ENCODE measurements around the gene PAFAH1B1.
"Not testable (repeated sequence)": the region's sequence is repeated elsewhere in the genome, so short reads cannot be mapped to it uniquely, and the experiment has no call there.

Gene PAFAH1B1

DNA sequence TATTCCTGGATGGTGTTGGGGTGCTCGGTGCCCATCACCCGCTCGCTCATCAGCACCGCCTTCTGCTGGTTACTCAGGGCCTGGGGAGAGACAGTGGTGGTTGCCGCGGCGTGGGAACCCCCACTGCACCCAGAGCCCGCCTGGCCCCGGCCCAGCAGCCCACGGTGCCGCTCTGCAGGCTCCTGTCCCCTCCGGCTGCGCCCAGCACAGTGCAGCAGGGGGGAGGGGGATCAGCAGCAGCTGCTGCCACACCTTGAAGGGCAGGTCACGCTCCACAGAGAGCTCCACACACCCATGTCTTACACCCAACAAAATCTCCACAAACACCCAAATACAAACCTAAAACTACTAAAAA, 99.3 kb downstream of the PAFAH1B1 start:
- no peak overlapping the region for H3K4me3 ChIP-seq
- TF ChIP-seq, protein P1, sequence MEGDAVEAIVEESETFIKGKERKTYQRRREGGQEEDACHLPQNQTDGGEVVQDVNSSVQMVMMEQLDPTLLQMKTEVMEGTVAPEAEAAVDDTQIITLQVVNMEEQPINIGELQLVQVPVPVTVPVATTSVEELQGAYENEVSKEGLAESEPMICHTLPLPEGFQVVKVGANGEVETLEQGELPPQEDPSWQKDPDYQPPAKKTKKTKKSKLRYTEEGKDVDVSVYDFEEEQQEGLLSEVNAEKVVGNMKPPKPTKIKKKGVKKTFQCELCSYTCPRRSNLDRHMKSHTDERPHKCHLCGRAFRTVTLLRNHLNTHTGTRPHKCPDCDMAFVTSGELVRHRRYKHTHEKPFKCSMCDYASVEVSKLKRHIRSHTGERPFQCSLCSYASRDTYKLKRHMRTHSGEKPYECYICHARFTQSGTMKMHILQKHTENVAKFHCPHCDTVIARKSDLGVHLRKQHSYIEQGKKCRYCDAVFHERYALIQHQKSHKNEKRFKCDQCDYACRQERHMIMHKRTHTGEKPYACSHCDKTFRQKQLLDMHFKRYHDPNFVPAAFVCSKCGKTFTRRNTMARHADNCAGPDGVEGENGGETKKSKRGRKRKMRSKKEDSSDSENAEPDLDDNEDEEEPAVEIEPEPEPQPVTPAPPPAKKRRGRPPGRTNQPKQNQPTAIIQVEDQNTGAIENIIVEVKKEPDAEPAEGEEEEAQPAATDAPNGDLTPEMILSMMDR (IDR thresholded peaks at IDR 0.05): no peak
- no peak overlapping the region for H3K27ac ChIP-seq
- no peak for DNase-seq (ENCODE audit: low spot score)

DNA sequence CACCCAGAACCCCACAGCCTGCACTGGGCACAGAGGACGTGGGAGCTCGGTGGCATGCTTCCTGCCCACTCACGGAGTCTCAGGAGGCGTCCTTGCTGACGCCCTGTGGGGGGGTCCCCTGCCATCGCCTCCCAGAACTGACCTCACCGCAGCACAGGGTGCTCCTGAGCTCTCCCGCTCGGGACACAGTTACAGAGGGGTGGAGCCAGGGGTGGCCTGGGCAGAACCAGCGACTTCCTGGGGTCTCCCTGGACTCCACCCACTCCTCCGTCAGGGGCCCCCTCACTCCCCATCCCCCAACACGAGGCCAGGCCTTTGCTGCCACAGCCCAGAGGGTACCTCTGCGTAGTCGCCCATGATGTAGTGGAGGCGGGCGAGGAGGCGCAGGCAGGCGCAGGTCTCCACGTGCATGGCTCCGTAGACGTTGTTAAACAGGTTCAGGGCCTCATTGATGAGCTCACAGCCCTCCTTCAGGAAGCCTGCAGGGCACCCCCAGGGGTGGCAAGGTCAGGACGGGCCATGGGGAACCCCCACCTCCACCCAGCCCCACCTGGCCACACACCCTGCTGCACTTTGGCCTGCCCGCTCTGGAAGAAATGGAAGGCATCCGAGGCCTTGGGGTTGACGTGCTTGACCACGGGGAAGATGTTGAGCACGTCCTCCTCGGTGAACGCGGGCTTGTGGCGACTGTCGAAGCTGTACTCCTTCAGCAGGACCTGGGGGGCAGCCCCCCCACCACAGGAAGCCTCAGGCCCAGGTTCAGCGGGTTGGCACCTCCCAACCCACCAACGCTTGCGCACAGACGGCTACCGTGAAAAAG, 100.3 kb downstream of the PAFAH1B1 start:
- H3K27ac ChIP-seq: no peak overlapping the region
- peak; percentile 71 for DNase-seq (ENCODE audit: low spot score)
- no peak overlapping the region for H3K4me3 ChIP-seq
- TF ChIP-seq, protein P1 (IDR thresholded peaks at IDR 0.05): no peak

- Histone ChIP-seq H3K4me3 (no peak overlapping the region), H3K27ac (no peak overlapping the region)
- TF ChIP-seq, protein P1 (IDR thresholded peaks at IDR 0.05): no peak
- DNase-seq (ENCODE audit: low spot score): peak; percentile 58
Measured at GRCh38 chr17:2694381-2695242, 101.2 kb downstream of the PAFAH1B1 start.

GRCh38 chr17:2695243-2695960, 101.9 kb downstream of the PAFAH1B1 start:
- TF ChIP-seq, protein P1 (IDR thresholded peaks at IDR 0.05): no peak
- H3K27ac ChIP-seq: no peak overlapping the region
- peak; percentile 67 for DNase-seq (ENCODE audit: low spot score)
- H3K4me3 ChIP-seq: no peak overlapping the region

DNA sequence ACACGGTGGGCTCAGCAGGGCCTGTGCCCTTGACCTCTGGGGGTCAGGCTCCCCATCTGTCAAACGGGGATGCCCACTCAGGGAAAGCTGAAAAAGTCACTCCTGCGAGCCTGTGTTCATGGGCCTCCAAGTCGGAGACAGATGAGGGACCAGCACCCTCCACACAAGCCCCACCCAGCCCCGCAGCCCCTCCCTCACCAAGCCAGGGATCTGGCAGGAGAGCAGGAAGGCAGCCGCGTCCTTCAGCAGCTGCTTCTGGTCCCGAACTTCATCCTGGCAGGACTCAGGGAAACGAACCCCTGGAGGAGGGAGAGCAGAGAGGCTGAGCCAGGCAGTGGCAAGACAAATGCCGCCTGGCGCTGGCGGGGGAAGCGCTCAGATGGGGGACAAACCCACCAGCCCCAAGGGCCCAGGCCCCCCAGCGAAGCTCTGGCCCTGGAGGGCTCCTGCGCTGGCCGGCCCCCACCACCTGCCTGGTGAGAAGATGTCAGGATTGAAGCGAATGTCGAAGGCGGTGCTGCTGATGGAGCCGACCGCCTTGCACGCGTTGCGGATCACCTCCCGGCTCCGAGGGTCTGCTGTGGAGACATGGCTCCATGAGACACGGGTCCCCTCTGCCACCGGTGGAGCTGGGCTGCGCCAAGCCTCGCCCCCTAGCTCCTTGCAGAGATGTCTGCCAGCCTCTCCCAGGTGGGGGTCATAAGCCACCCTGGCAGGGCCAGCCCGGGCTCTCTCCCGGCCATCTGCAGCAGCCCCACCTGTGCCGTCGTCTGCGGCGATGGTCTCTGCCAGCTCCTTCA, 102.7 kb downstream of the PAFAH1B1 start:
- DNase-seq (ENCODE audit: low spot score): peak; percentile 65
- TF ChIP-seq, protein P1 (IDR thresholded peaks at IDR 0.05): no peak
- H3K4me3 ChIP-seq: no peak overlapping the region
- no peak overlapping the region for H3K27ac ChIP-seq

DNA sequence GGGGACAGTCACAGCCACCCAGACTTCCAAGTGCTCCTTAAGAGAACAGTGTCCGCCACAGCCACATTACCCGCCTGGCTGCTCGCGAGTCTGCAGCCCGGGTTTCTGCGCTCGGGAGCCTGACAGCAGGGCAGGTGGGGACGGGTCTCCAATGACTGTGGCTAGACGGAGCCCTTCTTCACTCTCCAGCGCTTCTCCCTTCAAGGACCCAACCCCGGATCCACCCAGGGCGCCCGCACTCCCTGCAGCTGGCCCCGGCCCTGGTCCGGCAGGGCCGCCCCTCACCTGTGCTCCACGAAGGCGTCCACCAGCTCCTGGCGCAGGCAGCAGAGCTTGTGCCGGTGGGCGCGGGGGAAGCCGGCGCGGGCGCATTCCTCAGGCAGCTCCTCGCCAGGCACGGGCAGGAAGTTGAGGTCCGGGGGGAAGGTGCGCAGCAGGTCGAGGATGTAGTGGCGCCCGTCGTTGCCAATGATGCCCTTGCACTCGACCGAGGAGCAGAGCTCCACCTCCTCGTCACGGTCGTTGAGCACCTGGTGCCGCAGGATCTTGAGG, 104.2 kb downstream of the PAFAH1B1 start:
- TF ChIP-seq, protein P1 (IDR thresholded peaks at IDR 0.05): no peak
- H3K4me3 ChIP-seq: no peak overlapping the region
- peak; percentile 70 for DNase-seq (ENCODE audit: low spot score)
- no peak overlapping the region for H3K27ac ChIP-seq

GRCh38 chr17:2699216-2699805, 105.9 kb downstream of the PAFAH1B1 start:
- H3K4me3 ChIP-seq, H3K27ac ChIP-seq: not testable (repeated sequence)
- peak; percentile 17 for DNase-seq (ENCODE audit: low spot score)
